ENCODE results near the gene TSTD2. TPM values are rescaled to one million over a fixed set of nuclear protein-coding genes. Genes with fewer than 3 reads are reported as not detected.

TSTD2 gene
- total and polyA plus RNA-seq, 2 donors from 2014 or later = 9.0 to 23.4 TPM

- intact Hi-C loops (cut with DNase I) = no loop called here
- no peak overlapping the region for H3K27ac ChIP-seq (ENCODE audit: low read depth in 2 of 2, low read length in 2 of 2)
- no peak for FAIRE-seq
Observed at GRCh38 chr9:97675655-97676054, 42.5 kb upstream of the TSTD2 start.

GRCh38 chr9:97673922-97674321 lies 40.8 kb upstream of the TSTD2 start:
- no peak for TF ChIP-seq CTCF (IDR thresholded peaks at IDR 0.05; ENCODE audit: borderline replicate concordance, extremely low read depth, insufficient read depth)
- no peak overlapping the region for H3K4me3 ChIP-seq (ENCODE audit: low read length in 3 of 3)
- H3K9ac ChIP-seq (ENCODE audit: low read length in 3 of 3) = no peak overlapping the region
- FAIRE-seq (no peak), DNase-seq (no peak)
- no peaks in the 10 kb centered on the region for H3K9me3 ChIP-seq (ENCODE audit: control insufficient read depth in 2 of 3, insufficient read depth in 1 of 3, low read length in 3 of 3)
- H3K27ac ChIP-seq (ENCODE audit: low read depth in 2 of 2, low read length in 2 of 2) = no peak overlapping the region
- intact Hi-C loops (cut with DNase I) = no loop called here
- H3K27me3 ChIP-seq (ENCODE audit: control insufficient read depth, insufficient read depth, low read length) = no peaks in the 10 kb centered on the region
- no peaks in the 10 kb centered on the region for H3K4me1 ChIP-seq (ENCODE audit: control insufficient read depth in 2 of 3, insufficient read depth in 2 of 3, low read depth in 1 of 3, low read length in 3 of 3)
- peaks cover 7 to 67% (median 23%) of the 10 kb centered on the region in 3 donors for H3K36me3 ChIP-seq (ENCODE audit: control insufficient read depth in 2 of 3, insufficient read depth in 3 of 3, low read length in 3 of 3)

More at GRCh38 chr9:97675655-97676054, 42.5 kb upstream of the TSTD2 start:
- no peak overlapping the region for H3K9ac ChIP-seq (ENCODE audit: low read length in 3 of 3)
- no peaks in the 10 kb centered on the region for H3K27me3 ChIP-seq (ENCODE audit: control insufficient read depth, insufficient read depth, low read length)
- no peak for TF ChIP-seq CTCF (IDR thresholded peaks at IDR 0.05; ENCODE audit: borderline replicate concordance, extremely low read depth, insufficient read depth)
- H3K4me1 ChIP-seq (ENCODE audit: control insufficient read depth in 2 of 3, insufficient read depth in 2 of 3, low read depth in 1 of 3, low read length in 3 of 3) = no peaks in the 10 kb centered on the region
- DNase-seq = no peak
- peaks cover 7 to 65% (median 19%) of the 10 kb centered on the region in 3 donors for H3K36me3 ChIP-seq (ENCODE audit: control insufficient read depth in 2 of 3, insufficient read depth in 3 of 3, low read length in 3 of 3)
- no peaks in the 10 kb centered on the region for H3K9me3 ChIP-seq (ENCODE audit: control insufficient read depth in 2 of 3, insufficient read depth in 1 of 3, low read length in 3 of 3)
- no peak overlapping the region for H3K4me3 ChIP-seq (ENCODE audit: low read length in 3 of 3)

- DNase-seq (no peak), FAIRE-seq (no peak)
- no peak overlapping the region for H3K4me3 ChIP-seq (ENCODE audit: low read length in 3 of 3)
- no peaks in the 10 kb centered on the region for H3K9me3 ChIP-seq (ENCODE audit: control insufficient read depth in 2 of 3, insufficient read depth in 1 of 3, low read length in 3 of 3)
- H3K9ac ChIP-seq (ENCODE audit: low read length in 3 of 3) = no peak overlapping the region
- H3K4me1 ChIP-seq (ENCODE audit: control insufficient read depth in 2 of 3, insufficient read depth in 2 of 3, low read depth in 1 of 3, low read length in 3 of 3) = no peaks in the 10 kb centered on the region
- peaks cover 10 to 73% (median 25%) of the 10 kb centered on the region in 3 donors for H3K36me3 ChIP-seq (ENCODE audit: control insufficient read depth in 2 of 3, insufficient read depth in 3 of 3, low read length in 3 of 3)
- H3K27me3 ChIP-seq (ENCODE audit: control insufficient read depth, insufficient read depth, low read length) = no peaks in the 10 kb centered on the region
- H3K27ac ChIP-seq (ENCODE audit: low read depth in 2 of 2, low read length in 2 of 2) = no peak overlapping the region
- intact Hi-C loops (cut with DNase I) = no loop called here
- TF ChIP-seq CTCF (IDR thresholded peaks at IDR 0.05; ENCODE audit: borderline replicate concordance, extremely low read depth, insufficient read depth) = no peak
Observed at GRCh38 chr9:97672403-97672802, 39.2 kb upstream of the TSTD2 start.

- no peak for FAIRE-seq
- Histone ChIP-seq H3K36me3 (ENCODE audit: control insufficient read depth in 2 of 3, insufficient read depth in 3 of 3, low read length in 3 of 3) (peaks cover 13 to 83% (median 29%) of the 10 kb centered on the region in 3 donors), H3K4me1 (ENCODE audit: control insufficient read depth in 2 of 3, insufficient read depth in 2 of 3, low read depth in 1 of 3, low read length in 3 of 3) (no peaks in the 10 kb centered on the region), H3K9ac (ENCODE audit: low read length in 3 of 3) (no peak overlapping the region), H3K9me3 (ENCODE audit: control insufficient read depth in 2 of 3, insufficient read depth in 1 of 3, low read length in 3 of 3) (no peaks in the 10 kb centered on the region), H3K27me3 (ENCODE audit: control insufficient read depth, insufficient read depth, low read length) (no peaks in the 10 kb centered on the region), H3K27ac (ENCODE audit: low read depth in 2 of 2, low read length in 2 of 2) (no peak overlapping the region), H3K4me3 (ENCODE audit: low read length in 3 of 3) (no peak overlapping the region)
- intact Hi-C loops (cut with DNase I) = no loop called here
- no peak for DNase-seq
- TF ChIP-seq CTCF (IDR thresholded peaks at IDR 0.05; ENCODE audit: borderline replicate concordance, extremely low read depth, insufficient read depth) = no peak
Observed at GRCh38 chr9:97670586-97670985, 37.4 kb upstream of the TSTD2 start.
